SK-N-SH treated with all-trans-retinoic acid at 6 μM for 48 hours (cell line): ENCODE data around the gene KDM4C.

Experiments used
- ATAC-seq: fragments of 200-7000 bp; cut with Tn5 transposase; 3 replicates; pipeline ENCODE4 v1.9.1; 2020; ENCODE audit warnings: mild to moderate bottlenecking, moderate library complexity
- BACH2 ChIP-seq: fragments of 250-450 bp; sonication (Bioruptor Pico); IDR thresholded peaks from 2 replicates; pipeline ENCODE4 v1.9.0; 2021; ENCODE audit warnings: mild to moderate bottlenecking, borderline replicate concordance
- CSDC2 ChIP-seq: fragments of 250-450 bp; sonication (Bioruptor Pico); IDR thresholded peaks from 2 replicates; pipeline ENCODE4 v1.5.0; 2020; ENCODE audit warnings: mild to moderate bottlenecking, moderate library complexity
- ESRRG ChIP-seq: fragments of 250-450 bp; sonication (Bioruptor Pico); IDR thresholded peaks from 2 replicates; pipeline ENCODE4 v1.6.1; 2021; ENCODE audit warnings: mild to moderate bottlenecking
- GLIS3 ChIP-seq: fragments of 250-450 bp; sonication (Bioruptor Pico); IDR thresholded peaks from 2 replicates; pipeline ENCODE4 v1.5.0; 2020; ENCODE audit warnings: mild to moderate bottlenecking, moderate library complexity
- ISL1 ChIP-seq: fragments of 250-450 bp; sonication (Bioruptor Pico); IDR thresholded peaks from 2 replicates; pipeline ENCODE4 v2.1.2; 2022; ENCODE audit warnings: mild to moderate bottlenecking, moderate library complexity
- OSR1 ChIP-seq: fragments of 250-450 bp; sonication (Bioruptor Pico); IDR thresholded peaks from 2 replicates; pipeline ENCODE4 v1.8.0; 2022; ENCODE audit warnings: moderate library complexity, mild to moderate bottlenecking, inconsistent platforms
- PPARA ChIP-seq: fragments of 250-450 bp; sonication (Bioruptor Pico); IDR thresholded peaks from 2 replicates; pipeline ENCODE4 v1.5.0; 2020; ENCODE audit warnings: mild to moderate bottlenecking, borderline replicate concordance
- RARB ChIP-seq: fragments of 250-450 bp; sonication (Bioruptor Pico); IDR thresholded peaks from 2 replicates; pipeline ENCODE4 v1.8.0; 2021; ENCODE audit warnings: mild to moderate bottlenecking, moderate library complexity
- SNAI2 ChIP-seq: fragments of 250-450 bp; sonication (Bioruptor Pico); IDR thresholded peaks from 2 replicates; pipeline ENCODE4 v1.5.0; 2020; ENCODE audit warnings: mild to moderate bottlenecking, moderate library complexity
- TCF4 ChIP-seq: fragments of 250-450 bp; sonication (Bioruptor Pico); IDR thresholded peaks from 2 replicates; pipeline ENCODE4 v1.8.0; 2021; ENCODE audit warnings: mild to moderate bottlenecking, moderate library complexity, borderline replicate concordance
- TOX ChIP-seq: fragments of 250-450 bp; sonication (Bioruptor Pico); IDR thresholded peaks from 2 replicates; pipeline ENCODE4 v1.8.0; 2021; ENCODE audit warnings: mild to moderate bottlenecking, moderate library complexity, borderline replicate concordance
- ZFP3 ChIP-seq: fragments of 250-450 bp; sonication (Bioruptor Pico); IDR thresholded peaks from 2 replicates; pipeline ENCODE4 v1.5.0; 2020; ENCODE audit warnings: mild to moderate bottlenecking, moderate library complexity
- ZNF565 ChIP-seq: fragments of 450-650 bp; formaldehyde crosslinking; conservative IDR thresholded peaks from 2 replicates; pipeline ENCODE4 v1.5.0; 2020; ENCODE audit warnings: low read depth, mild to moderate bottlenecking, moderate library complexity
- ZNF70 ChIP-seq: fragments of 450-650 bp; formaldehyde crosslinking; IDR thresholded peaks from 2 replicates; pipeline ENCODE4 v1.5.0; 2020; ENCODE audit warnings: mild to moderate bottlenecking, moderate library complexity
- ZNF8 ChIP-seq: fragments of 450-650 bp; formaldehyde crosslinking; IDR thresholded peaks from 2 replicates; pipeline ENCODE4 v1.5.0; 2020; ENCODE audit warnings: mild to moderate bottlenecking, moderate library complexity
- TF ChIP-seq, protein P1 (sequence below): fragments of 250-450 bp; sonication (Bioruptor Pico); IDR thresholded peaks from 2 replicates; pipeline ENCODE4 v1.8.0; 2021; ENCODE audit warnings: low read depth, mild to moderate bottlenecking, moderate library complexity, borderline replicate concordance
- TF ChIP-seq, protein P2 (sequence below): fragments of 250-450 bp; sonication (Bioruptor Pico); IDR thresholded peaks from 2 replicates; pipeline ENCODE4 v1.5.1; 2020; ENCODE audit warnings: low read depth, mild to moderate bottlenecking, moderate library complexity
- TF ChIP-seq, protein P3 (sequence below): fragments of 250-450 bp; sonication (Bioruptor Pico); IDR thresholded peaks from 2 replicates; pipeline ENCODE4 v1.8.0; 2020; ENCODE audit warnings: mild to moderate bottlenecking, moderate library complexity, borderline replicate concordance
- TF ChIP-seq, protein P4 (sequence below): fragments of 250-450 bp; sonication (Bioruptor Pico); IDR thresholded peaks from 2 replicates; pipeline ENCODE4 v1.5.0; 2020; ENCODE audit warnings: mild to moderate bottlenecking, moderate library complexity
- TF ChIP-seq, protein P5 (sequence below): fragments of 250-450 bp; sonication (Bioruptor Pico); IDR thresholded peaks from 2 replicates; pipeline ENCODE4 v1.5.1; 2021; ENCODE audit warnings: mild to moderate bottlenecking, moderate library complexity

Gene KDM4C

DNA sequence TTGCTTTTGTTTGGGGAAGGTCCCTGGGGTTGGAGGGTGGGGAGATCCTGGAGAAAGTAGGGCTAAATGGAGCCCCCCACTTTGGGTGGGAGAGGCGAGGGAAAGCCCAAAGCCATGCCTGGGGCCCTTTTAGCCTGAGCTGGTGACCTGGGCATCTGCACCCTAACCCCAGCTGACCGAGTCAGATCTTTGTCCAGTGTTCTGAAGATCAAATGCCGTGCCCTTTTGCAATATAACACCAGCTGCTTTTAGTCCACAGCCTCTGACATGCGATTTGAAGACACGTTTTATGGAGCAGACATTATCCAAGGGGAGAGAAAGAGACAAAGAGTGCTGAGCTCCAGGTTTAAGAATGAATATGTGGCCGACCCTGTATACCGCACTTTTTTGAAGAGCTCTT is 416.5 kb downstream of the KDM4C start (continued):
- TF ChIP-seq, protein P1, sequence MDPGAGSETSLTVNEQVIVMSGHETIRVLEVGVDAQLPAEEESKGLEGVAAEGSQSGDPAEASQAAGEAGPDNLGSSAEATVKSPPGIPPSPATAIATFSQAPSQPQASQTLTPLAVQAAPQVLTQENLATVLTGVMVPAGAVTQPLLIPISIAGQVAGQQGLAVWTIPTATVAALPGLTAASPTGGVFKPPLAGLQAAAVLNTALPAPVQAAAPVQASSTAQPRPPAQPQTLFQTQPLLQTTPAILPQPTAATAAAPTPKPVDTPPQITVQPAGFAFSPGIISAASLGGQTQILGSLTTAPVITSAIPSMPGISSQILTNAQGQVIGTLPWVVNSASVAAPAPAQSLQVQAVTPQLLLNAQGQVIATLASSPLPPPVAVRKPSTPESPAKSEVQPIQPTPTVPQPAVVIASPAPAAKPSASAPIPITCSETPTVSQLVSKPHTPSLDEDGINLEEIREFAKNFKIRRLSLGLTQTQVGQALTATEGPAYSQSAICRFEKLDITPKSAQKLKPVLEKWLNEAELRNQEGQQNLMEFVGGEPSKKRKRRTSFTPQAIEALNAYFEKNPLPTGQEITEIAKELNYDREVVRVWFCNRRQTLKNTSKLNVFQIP (CRISPR knock-in tag), result no peak

DNA sequence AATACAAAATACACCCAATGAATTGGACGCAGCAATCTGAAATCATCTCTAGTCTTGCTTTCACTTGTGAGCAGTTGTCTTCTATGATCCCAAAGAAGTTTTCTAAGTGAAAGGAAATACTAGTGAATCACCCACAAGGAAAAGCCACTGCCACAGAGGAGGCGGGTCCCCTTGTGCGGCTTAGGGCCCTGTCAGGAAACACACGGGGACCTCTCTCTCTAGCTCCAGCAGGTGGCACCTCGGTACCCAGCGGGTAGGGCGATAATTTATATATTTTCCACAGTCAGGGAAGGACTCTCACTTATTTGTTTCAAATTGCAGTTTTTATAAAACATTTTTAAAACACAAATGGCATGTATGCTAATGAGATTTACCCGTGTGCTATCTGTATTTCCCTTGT is 417.1 kb downstream of the KDM4C start:
- ATAC-seq, result no peak

DNA sequence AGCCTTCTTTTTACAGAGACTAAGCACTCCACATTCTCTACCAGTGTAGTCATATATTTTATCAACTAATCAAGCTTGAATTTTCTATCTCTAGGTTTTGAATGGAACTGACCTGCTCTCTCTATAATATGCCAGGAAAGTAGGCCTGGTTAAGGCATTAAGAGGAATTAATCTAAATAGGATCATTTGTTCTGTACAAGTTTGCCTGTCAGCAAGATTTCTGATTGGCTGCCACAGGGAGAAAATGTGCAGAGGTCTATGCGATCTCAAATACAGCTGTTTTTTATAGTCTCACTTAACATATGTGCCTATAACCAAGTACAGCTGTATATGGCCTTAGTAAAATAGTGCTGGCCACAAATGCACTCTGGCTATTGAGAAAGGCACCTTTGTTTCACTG is 418.8 kb downstream of the KDM4C start:
- peak; percentile 70 for ATAC-seq
- peak; percentile 83 for TF ChIP-seq ISL1
- TF ChIP-seq TCF4 (CRISPR knock-in tag), result peak; percentile 51; the same call in 1 of the 2 replicates
- TF ChIP-seq, protein P2, sequence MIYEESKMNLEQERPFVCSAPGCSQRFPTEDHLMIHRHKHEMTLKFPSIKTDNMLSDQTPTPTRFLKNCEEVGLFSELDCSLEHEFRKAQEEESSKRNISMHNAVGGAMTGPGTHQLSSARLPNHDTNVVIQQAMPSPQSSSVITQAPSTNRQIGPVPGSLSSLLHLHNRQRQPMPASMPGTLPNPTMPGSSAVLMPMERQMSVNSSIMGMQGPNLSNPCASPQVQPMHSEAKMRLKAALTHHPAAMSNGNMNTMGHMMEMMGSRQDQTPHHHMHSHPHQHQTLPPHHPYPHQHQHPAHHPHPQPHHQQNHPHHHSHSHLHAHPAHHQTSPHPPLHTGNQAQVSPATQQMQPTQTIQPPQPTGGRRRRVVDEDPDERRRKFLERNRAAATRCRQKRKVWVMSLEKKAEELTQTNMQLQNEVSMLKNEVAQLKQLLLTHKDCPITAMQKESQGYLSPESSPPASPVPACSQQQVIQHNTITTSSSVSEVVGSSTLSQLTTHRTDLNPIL (CRISPR knock-in tag), result 0 out of 2 replicates have a peak, but pooled peaks have one; percentile 35
- no peak for TF ChIP-seq RARB
- TF ChIP-seq, all 23 proteins: peak for 3

More for the DNA sequence above, 417.1 kb downstream of the KDM4C start:
- TF ChIP-seq OSR1 (CRISPR knock-in tag), result no peak
- TF ChIP-seq ZNF565 (CRISPR knock-in tag), result no peak
- TF ChIP-seq, protein P3, sequence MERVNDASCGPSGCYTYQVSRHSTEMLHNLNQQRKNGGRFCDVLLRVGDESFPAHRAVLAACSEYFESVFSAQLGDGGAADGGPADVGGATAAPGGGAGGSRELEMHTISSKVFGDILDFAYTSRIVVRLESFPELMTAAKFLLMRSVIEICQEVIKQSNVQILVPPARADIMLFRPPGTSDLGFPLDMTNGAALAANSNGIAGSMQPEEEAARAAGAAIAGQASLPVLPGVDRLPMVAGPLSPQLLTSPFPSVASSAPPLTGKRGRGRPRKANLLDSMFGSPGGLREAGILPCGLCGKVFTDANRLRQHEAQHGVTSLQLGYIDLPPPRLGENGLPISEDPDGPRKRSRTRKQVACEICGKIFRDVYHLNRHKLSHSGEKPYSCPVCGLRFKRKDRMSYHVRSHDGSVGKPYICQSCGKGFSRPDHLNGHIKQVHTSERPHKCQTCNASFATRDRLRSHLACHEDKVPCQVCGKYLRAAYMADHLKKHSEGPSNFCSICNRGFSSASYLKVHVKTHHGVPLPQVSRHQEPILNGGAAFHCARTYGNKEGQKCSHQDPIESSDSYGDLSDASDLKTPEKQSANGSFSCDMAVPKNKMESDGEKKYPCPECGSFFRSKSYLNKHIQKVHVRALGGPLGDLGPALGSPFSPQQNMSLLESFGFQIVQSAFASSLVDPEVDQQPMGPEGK (CRISPR knock-in tag), result no peak

DNA sequence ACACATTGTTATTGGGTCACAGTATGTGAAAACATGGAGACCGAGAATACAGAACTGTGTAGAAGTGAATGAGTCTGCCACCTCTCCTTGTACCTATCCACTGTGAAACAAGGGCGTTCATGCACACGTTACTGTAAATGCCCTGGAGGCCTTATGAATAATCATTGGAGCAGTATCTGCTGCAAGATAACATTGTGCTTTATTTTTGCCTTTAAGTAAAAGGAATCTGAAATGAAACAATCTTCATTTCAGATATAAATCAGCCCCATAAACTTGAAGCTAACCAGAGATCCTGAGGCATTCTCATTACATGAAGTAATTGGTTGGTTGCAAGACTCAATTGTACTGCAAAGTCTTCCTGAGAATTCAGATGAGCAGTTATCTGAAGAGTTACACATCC is 419.6 kb downstream of the KDM4C start:
- TF ChIP-seq ZFP3 (CRISPR knock-in tag), result 0 out of 2 replicates have a peak, but pooled peaks have one; percentile 23
- 0 out of 2 replicates have a peak, but pooled peaks have one; percentile 30 for TF ChIP-seq CSDC2 (CRISPR knock-in tag)
- no peak for TF ChIP-seq GLIS3
- peak; percentile 77 for TF ChIP-seq TCF4 (CRISPR knock-in tag)
- TF ChIP-seq, protein P2 (CRISPR knock-in tag), result peak; percentile 77; the same call in 1 of the 2 replicates
- TF ChIP-seq, protein P4, sequence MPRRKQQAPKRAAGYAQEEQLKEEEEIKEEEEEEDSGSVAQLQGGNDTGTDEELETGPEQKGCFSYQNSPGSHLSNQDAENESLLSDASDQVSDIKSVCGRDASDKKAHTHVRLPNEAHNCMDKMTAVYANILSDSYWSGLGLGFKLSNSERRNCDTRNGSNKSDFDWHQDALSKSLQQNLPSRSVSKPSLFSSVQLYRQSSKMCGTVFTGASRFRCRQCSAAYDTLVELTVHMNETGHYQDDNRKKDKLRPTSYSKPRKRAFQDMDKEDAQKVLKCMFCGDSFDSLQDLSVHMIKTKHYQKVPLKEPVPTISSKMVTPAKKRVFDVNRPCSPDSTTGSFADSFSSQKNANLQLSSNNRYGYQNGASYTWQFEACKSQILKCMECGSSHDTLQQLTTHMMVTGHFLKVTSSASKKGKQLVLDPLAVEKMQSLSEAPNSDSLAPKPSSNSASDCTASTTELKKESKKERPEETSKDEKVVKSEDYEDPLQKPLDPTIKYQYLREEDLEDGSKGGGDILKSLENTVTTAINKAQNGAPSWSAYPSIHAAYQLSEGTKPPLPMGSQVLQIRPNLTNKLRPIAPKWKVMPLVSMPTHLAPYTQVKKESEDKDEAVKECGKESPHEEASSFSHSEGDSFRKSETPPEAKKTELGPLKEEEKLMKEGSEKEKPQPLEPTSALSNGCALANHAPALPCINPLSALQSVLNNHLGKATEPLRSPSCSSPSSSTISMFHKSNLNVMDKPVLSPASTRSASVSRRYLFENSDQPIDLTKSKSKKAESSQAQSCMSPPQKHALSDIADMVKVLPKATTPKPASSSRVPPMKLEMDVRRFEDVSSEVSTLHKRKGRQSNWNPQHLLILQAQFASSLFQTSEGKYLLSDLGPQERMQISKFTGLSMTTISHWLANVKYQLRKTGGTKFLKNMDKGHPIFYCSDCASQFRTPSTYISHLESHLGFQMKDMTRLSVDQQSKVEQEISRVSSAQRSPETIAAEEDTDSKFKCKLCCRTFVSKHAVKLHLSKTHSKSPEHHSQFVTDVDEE (CRISPR knock-in tag), result 0 out of 2 replicates have a peak, but pooled peaks have one; percentile 56
- TF ChIP-seq ISL1, result peak; percentile 94
- no peak for TF ChIP-seq RARB
- ATAC-seq, result no peak

DNA sequence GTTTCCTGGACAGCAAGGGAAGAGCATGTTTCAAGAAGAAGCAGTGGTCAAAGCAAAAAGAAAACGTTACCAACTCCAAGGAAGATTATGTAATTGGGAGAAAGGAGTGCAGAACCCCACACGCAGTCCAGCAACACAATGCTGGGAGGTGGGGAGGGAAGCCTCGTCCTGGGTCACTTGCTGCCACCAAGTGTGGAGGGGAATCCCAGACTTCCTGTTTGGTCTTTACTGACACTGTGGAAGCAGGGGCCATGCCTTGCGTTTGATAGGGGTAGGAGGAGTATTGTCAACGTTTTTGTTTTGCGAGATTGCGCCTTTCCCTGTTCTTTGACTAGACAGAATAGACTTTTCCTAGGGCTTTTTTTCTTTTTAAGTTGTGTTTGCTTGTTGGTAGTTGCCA is 421.0 kb downstream of the KDM4C start:
- no peak for ATAC-seq
- no peak for TF ChIP-seq TCF4 (CRISPR knock-in tag)
- TF ChIP-seq RARB, result no peak
- TF ChIP-seq ZNF70 (CRISPR knock-in tag), result no peak
- TF ChIP-seq BACH2, result no peak
- TF ChIP-seq SNAI2 (CRISPR knock-in tag), result no peak
- TF ChIP-seq ZNF8 (CRISPR knock-in tag), result no peak
- no peak for TF ChIP-seq TOX (CRISPR knock-in tag)
- TF ChIP-seq, protein P5, sequence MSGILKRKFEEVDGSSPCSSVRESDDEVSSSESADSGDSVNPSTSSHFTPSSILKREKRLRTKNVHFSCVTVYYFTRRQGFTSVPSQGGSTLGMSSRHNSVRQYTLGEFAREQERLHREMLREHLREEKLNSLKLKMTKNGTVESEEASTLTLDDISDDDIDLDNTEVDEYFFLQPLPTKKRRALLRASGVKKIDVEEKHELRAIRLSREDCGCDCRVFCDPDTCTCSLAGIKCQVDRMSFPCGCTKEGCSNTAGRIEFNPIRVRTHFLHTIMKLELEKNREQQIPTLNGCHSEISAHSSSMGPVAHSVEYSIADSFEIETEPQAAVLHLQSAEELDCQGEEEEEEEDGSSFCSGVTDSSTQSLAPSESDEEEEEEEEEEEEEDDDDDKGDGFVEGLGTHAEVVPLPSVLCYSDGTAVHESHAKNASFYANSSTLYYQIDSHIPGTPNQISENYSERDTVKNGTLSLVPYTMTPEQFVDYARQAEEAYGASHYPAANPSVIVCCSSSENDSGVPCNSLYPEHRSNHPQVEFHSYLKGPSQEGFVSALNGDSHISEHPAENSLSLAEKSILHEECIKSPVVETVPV (CRISPR knock-in tag), result no peak
- no peak for TF ChIP-seq ZFP3 (CRISPR knock-in tag)
- TF ChIP-seq, protein P2 (CRISPR knock-in tag), result no peak
- TF ChIP-seq, protein P3 (CRISPR knock-in tag), result no peak
- TF ChIP-seq PPARA (CRISPR knock-in tag), result no peak
- no peak for TF ChIP-seq ESRRG (CRISPR knock-in tag)
